Stimulated activated CD8-positive, alpha-beta memory T cell treated with anti-CD3 and anti-CD28 coated beads, Interleukin-4, amount 100 ng/mL, for 24 hours (primary cell): Measurements from ENCODE around the gene ZMIZ1.
"Not testable (repeated sequence)": the region's sequence is repeated elsewhere in the genome, so short reads cannot be mapped to it uniquely, and the experiment has no call there.

Experiments used
- DNase-seq: peaks from one replicate; pipeline ENCODE4 v3.0.0-alpha.2; 2020; ENCODE audit warnings: low read depth

The ZMIZ1 gene

GRCh38 chr10:79029478-79030390, 39.0 kb upstream of the ZMIZ1 start:
- no peak for DNase-seq

GRCh38 chr10:79030705-79031104, 38.1 kb upstream of the ZMIZ1 start:
- no peak for DNase-seq

GRCh38 chr10:79031723-79032122, 37.0 kb upstream of the ZMIZ1 start:
- DNase-seq, result no peak

- DNase-seq, result no peak
Observed at GRCh38 chr10:79034271-79034876, 34.4 kb upstream of the ZMIZ1 start.

GRCh38 chr10:79036416-79036815, 32.4 kb upstream of the ZMIZ1 start:
- not testable (repeated sequence) for DNase-seq

- DNase-seq, result no peak
Observed at GRCh38 chr10:79038104-79038840, 30.5 kb upstream of the ZMIZ1 start.

GRCh38 chr10:79038841-79039201, 29.9 kb upstream of the ZMIZ1 start:
- DNase-seq, result no peak

- no peak for DNase-seq
Observed at GRCh38 chr10:79042639-79043411, 25.9 kb upstream of the ZMIZ1 start.

- no peak for DNase-seq
Observed at GRCh38 chr10:79044036-79044632, 24.6 kb upstream of the ZMIZ1 start.

GRCh38 chr10:79044846-79045245, 23.9 kb upstream of the ZMIZ1 start:
- DNase-seq, result no peak

GRCh38 chr10:79045566-79046175, 23.1 kb upstream of the ZMIZ1 start:
- no peak for DNase-seq

- no peak for DNase-seq
Observed at GRCh38 chr10:79046326-79046725, 22.4 kb upstream of the ZMIZ1 start.

GRCh38 chr10:79046741-79047583, 21.8 kb upstream of the ZMIZ1 start:
- DNase-seq, result no peak

- DNase-seq, result no peak
Observed at GRCh38 chr10:79047584-79047874, 21.2 kb upstream of the ZMIZ1 start.

- DNase-seq, result no peak
Observed at GRCh38 chr10:79047875-79048638, 20.7 kb upstream of the ZMIZ1 start.

- DNase-seq, result no peak
Observed at GRCh38 chr10:79048639-79049550, 19.9 kb upstream of the ZMIZ1 start.

GRCh38 chr10:79049931-79050895, 18.6 kb upstream of the ZMIZ1 start:
- DNase-seq, result no peak
